HCT116 (cell line): ENCODE data around the gene COBLL1. TPM values are rescaled to one million over a fixed set of nuclear protein-coding genes. Genes with fewer than 3 reads are reported as not detected.

Source experiments
- ATAC-seq: fragments of 200-7000 bp; cut with Tn5 transposase; 2 replicates; pipeline ENCODE4 v1.9.1; 2020; ENCODE audit warnings: mild to moderate bottlenecking, moderate library complexity
- BruUV-seq: library from RNA; stranded (reverse); fragments of 400-500 nt; replicated peaks from 2 replicates; lab custom pipeline; 2021; lab: Mats Ljungman, UMichigan
- CTCF ChIA-PET: fragments of 300-600 bp; sonication (Branson Sonifier 250); formaldehyde crosslinking; loops from one replicate; lab custom pipeline; 2021; ENCODE audit warnings: antibody characterized with exemption; lab: Charles Lee
- POLR2A ChIA-PET: fragments of 300-600, 350-600 bp; sonication (Branson Sonifier 250); formaldehyde crosslinking; loops from one replicate; lab custom pipeline; 2021; ENCODE audit warnings: antibody characterized with exemption; lab: Charles Lee
- RAD21 ChIA-PET, 2 experiments: fragments of 300-600 bp; sonication (Branson Sonifier 250); formaldehyde crosslinking; loops; one replicate each; lab custom pipeline; 2023; ENCODE audit warnings: low total read pairs in 2 of 2; ENCODE audit not compliant: uncharacterized antibody in 2 of 2, unreplicated experiment in 2 of 2, low non-redundant PET in 1 of 2; lab: Charles Lee
- DNase-seq: peaks from one replicate; pipeline ENCODE4 v3.0.0-alpha.2; 2010; ENCODE audit warnings: low read depth, low spot score
- H2AFZ ChIP-seq: fragments of 200-600 bp; shearing (Covaris generic), sonication (generic); 2 replicates; pipeline ENCODE4 v1.6.1; 2017; ENCODE audit warnings: low read depth, mixed run types, mixed read lengths, antibody characterized with exemption, low read length; ENCODE audit not compliant: poor library complexity, severe bottlenecking
- H3K27ac ChIP-seq: 2 replicates; pipeline ENCODE4 v1.5.1; 2012; ENCODE audit warnings: low read depth, low read length
- H3K27me3 ChIP-seq: fragments of 200-600 bp; sonication (generic); 2 replicates; pipeline ENCODE4 v1.6.1; 2016; ENCODE audit warnings: mixed run types, low read length, mixed read lengths; ENCODE audit not compliant: insufficient read depth
- H3K36me3 ChIP-seq, 2 experiments: fragments of 200-500 bp in 1 of 2; fragments of 200-600 bp in 1 of 2; sonication (Bioruptor generic) in 1 of 2; sonication (generic) in 1 of 2; 2 replicates each; pipeline versions ENCODE4 v1.5.1 to v1.6.1; 2014 to 2016; ENCODE audit warnings: low read length in 2 of 2, inconsistent platforms in 1 of 2, mixed read lengths in 1 of 2, mixed run types in 1 of 2; ENCODE audit not compliant: insufficient read depth in 2 of 2, control insufficient read depth in 1 of 2
- H3K4me1 ChIP-seq, 2 experiments: fragments of 200-600 bp in 1 of 2; sonication (generic) in 1 of 2; 2 replicates each; pipeline versions ENCODE4 v1.5.1 to v1.6.1; 2012 to 2017; ENCODE audit warnings: low read length in 2 of 2, inconsistent platforms in 1 of 2, mild to moderate bottlenecking in 1 of 2, mixed read lengths in 1 of 2, mixed run types in 1 of 2, moderate library complexity in 1 of 2; ENCODE audit not compliant: insufficient read depth in 2 of 2, control insufficient read depth in 1 of 2
- H3K4me2 ChIP-seq: fragments of 200-600 bp; sonication (generic); 2 replicates; pipeline ENCODE4 v1.6.1; 2017; ENCODE audit warnings: mixed run types, low read length, mixed read lengths
- H3K4me3 ChIP-seq, 2 experiments: fragments of 200-600 bp in 1 of 2; sonication (generic) in 1 of 2; replicated peaks in 1 of 2; 2 replicates each; pipeline ENCODE4 v1.5.1; 2011 to 2016; ENCODE audit warnings: low read length in 2 of 2, control low read depth in 1 of 2, low read depth in 1 of 2, mild to moderate bottlenecking in 1 of 2, mixed read lengths in 1 of 2, mixed run types in 1 of 2
- H3K79me2 ChIP-seq: fragments of 200-600 bp; sonication (generic); 2 replicates; pipeline ENCODE4 v1.6.1; 2017; ENCODE audit warnings: mild to moderate bottlenecking, mixed run types, low read length, moderate library complexity, mixed read lengths; ENCODE audit not compliant: insufficient read depth
- H3K9ac ChIP-seq: fragments of 200-600 bp; sonication (generic); 2 replicates; pipeline ENCODE4 v1.6.1; 2016; ENCODE audit warnings: low read length, mixed read lengths
- H3K9me2 ChIP-seq: fragments of 200-600 bp; sonication (generic), shearing (Covaris generic); 2 replicates; pipeline ENCODE4 v1.6.1; 2017; ENCODE audit warnings: mixed run types, mild to moderate bottlenecking, moderate library complexity; ENCODE audit not compliant: insufficient read depth
- H3K9me3 ChIP-seq, 2 experiments: fragments of 200-500 bp in 1 of 2; fragments of 200-600 bp in 1 of 2; sonication (Bioruptor generic) in 1 of 2; sonication (generic) in 1 of 2; 2 replicates each; pipeline ENCODE4 v1.6.1; 2014 to 2017; ENCODE audit warnings: low read length in 2 of 2, mixed read lengths in 2 of 2, inconsistent platforms in 1 of 2, low read depth in 1 of 2, mild to moderate bottlenecking in 1 of 2, mixed run types in 1 of 2, moderate library complexity in 1 of 2; ENCODE audit not compliant: control insufficient read depth in 1 of 2, insufficient read depth in 1 of 2
- H4K20me1 ChIP-seq: fragments of 200-600 bp; sonication (generic), shearing (Covaris generic); 2 replicates; pipeline ENCODE4 v1.6.1; 2017; ENCODE audit warnings: mixed run types, mild to moderate bottlenecking, moderate library complexity; ENCODE audit not compliant: insufficient read depth
- ELF1 ChIP-seq: IDR thresholded peaks from 2 replicates; pipeline ENCODE4 v1.6.1; 2012; ENCODE audit warnings: low read depth, borderline replicate concordance
- MAX ChIP-seq: IDR thresholded peaks from 2 replicates; pipeline ENCODE4 v1.6.1; 2012
- POLR2A ChIP-seq: IDR thresholded peaks from 2 replicates; pipeline ENCODE4 v1.7.0; 2011; ENCODE audit warnings: borderline replicate concordance; ENCODE audit not compliant: insufficient read depth, insufficient read length; ENCODE audit errors: extremely low read depth
- POLR2AphosphoS5 ChIP-seq: IDR thresholded peaks from 2 replicates; pipeline ENCODE4 v1.6.1; 2011; ENCODE audit warnings: mild to moderate bottlenecking, low read depth, low read length, moderate library complexity
- SRF ChIP-seq: IDR thresholded peaks from 2 replicates; pipeline ENCODE4 v1.6.1; 2012; ENCODE audit warnings: low read depth
- ZFX ChIP-seq: fragments of 450-650 bp; IDR thresholded peaks from 2 replicates; pipeline ENCODE4 v1.6.1; 2017
- intact Hi-C: fragments of 100-400 bp; cut with micrococcal nuclease; formaldehyde crosslinking; loops from 2 replicates; pipeline ENCODE4 v1.10.0; 2022
- total RNA-seq: library from RNA; stranded (reverse); gene quantifications from one replicate; pipeline ENCODE4 v1.2.1, GENCODE V29; 2021; ENCODE audit not compliant: unreplicated experiment
- TF ChIP-seq, protein P1 (sequence below): IDR thresholded peaks from 2 replicates; pipeline ENCODE4 v1.6.1; 2012; ENCODE audit warnings: low read depth

Gene COBLL1
- total RNA-seq, 1 experiment from 2014 or later = 3.6 TPM

- H3K9ac ChIP-seq = no peak overlapping the region
- ChIA-PET POLR2A (no interaction called here), RAD21 (no interaction called here), CTCF (no interaction called here)
- H3K4me1 ChIP-seq = peaks cover 0 to 12% of the 10 kb centered on the region in 2 experiments; a peak in 1 of 4 replicates
- H3K27ac ChIP-seq = no peak overlapping the region
- no peaks in the 10 kb centered on the region for H3K79me2 ChIP-seq
- no peaks in the 10 kb centered on the region for H3K9me3 ChIP-seq
- intact Hi-C loops = no loop called here
- no peak overlapping the region for H2AFZ ChIP-seq
- DNase-seq = no peak
- H4K20me1 ChIP-seq = no peaks in the 10 kb centered on the region
- H3K4me3 ChIP-seq = no peak overlapping the region
- no peak for TF ChIP-seq ELF1
- no peak for TF ChIP-seq MAX
- TF ChIP-seq POLR2A = no peak
- TF ChIP-seq SRF = no peak
- TF ChIP-seq, protein P1, sequence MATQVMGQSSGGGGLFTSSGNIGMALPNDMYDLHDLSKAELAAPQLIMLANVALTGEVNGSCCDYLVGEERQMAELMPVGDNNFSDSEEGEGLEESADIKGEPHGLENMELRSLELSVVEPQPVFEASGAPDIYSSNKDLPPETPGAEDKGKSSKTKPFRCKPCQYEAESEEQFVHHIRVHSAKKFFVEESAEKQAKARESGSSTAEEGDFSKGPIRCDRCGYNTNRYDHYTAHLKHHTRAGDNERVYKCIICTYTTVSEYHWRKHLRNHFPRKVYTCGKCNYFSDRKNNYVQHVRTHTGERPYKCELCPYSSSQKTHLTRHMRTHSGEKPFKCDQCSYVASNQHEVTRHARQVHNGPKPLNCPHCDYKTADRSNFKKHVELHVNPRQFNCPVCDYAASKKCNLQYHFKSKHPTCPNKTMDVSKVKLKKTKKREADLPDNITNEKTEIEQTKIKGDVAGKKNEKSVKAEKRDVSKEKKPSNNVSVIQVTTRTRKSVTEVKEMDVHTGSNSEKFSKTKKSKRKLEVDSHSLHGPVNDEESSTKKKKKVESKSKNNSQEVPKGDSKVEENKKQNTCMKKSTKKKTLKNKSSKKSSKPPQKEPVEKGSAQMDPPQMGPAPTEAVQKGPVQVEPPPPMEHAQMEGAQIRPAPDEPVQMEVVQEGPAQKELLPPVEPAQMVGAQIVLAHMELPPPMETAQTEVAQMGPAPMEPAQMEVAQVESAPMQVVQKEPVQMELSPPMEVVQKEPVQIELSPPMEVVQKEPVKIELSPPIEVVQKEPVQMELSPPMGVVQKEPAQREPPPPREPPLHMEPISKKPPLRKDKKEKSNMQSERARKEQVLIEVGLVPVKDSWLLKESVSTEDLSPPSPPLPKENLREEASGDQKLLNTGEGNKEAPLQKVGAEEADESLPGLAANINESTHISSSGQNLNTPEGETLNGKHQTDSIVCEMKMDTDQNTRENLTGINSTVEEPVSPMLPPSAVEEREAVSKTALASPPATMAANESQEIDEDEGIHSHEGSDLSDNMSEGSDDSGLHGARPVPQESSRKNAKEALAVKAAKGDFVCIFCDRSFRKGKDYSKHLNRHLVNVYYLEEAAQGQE = no peak
- no peak for TF ChIP-seq ZFX
- TF ChIP-seq POLR2AphosphoS5 = no peak
- no peaks in the 10 kb centered on the region for H3K27me3 ChIP-seq
- H3K36me3 ChIP-seq = no peaks in the 10 kb centered on the region
- no peak overlapping the region for H3K4me2 ChIP-seq
- BruUV-seq = no TSS peak
- no peaks in the 10 kb centered on the region for H3K9me2 ChIP-seq
- ATAC-seq = no peak
These were observed 63.7 kb downstream of the COBLL1 start for GRCh38 chr2:164777847-164778461.
